ENCODE data around the gene PLA2G5. TPM values are rescaled to one million over a fixed set of nuclear protein-coding genes. Genes with fewer than 3 reads are reported as not detected.

PLA2G5 gene
- total RNA-seq, 1 experiment from 2014 or later = not detected

- Mint-ChIP-seq H3K27ac (ENCODE audit: unreplicated experiment) (no peak within 1 kb of the TSS), H3K9me3 (ENCODE audit: unreplicated experiment) (no peaks in the 10 kb centered on the region), H3K36me3 (ENCODE audit: insufficient read depth, unreplicated experiment) (no peaks in the 10 kb centered on the region), H3K4me1 (ENCODE audit: low read depth, unreplicated experiment) (no peaks in the 10 kb centered on the region), H3K27me3 (ENCODE audit: insufficient read depth, unreplicated experiment) (no peaks in the 10 kb centered on the region), H3K4me3 (ENCODE audit: unreplicated experiment) (no peak within 1 kb of the TSS)
- no TSS peak for BruUV-seq (replicated peaks)
- DNase-seq = no peak
- no peaks in the 10 kb centered on the region for H3K36me3 ChIP-seq (ENCODE audit: control insufficient read depth, insufficient read depth, low read length)
- H3K27me3 ChIP-seq (replicated peaks; ENCODE audit: control insufficient read depth, insufficient read depth, low read length) = no peaks in the 10 kb centered on the region
- no peak within 1 kb of the TSS for H3K4me3 ChIP-seq (ENCODE audit: low read depth, low read length)
- intact Hi-C loops (cut with micrococcal nuclease; ENCODE audit: unreplicated experiment) = no loop called here
- no peaks in the 10 kb centered on the region for H3K9me3 ChIP-seq
- CTCF ChIA-PET = no interaction called here
- POLR2A ChIA-PET = no interaction called here
- TF ChIP-seq CTCF (IDR thresholded peaks at IDR 0.05; ENCODE audit: insufficient read depth in 1 of 2, low read depth in 1 of 2, low read length in 1 of 2, severe bottlenecking in 1 of 2, unreplicated experiment in 1 of 2) = no peak
- H3K4me1 ChIP-seq = no peaks in the 10 kb centered on the region
Observed at GRCh38 chr1:20138961-20139550, 69.1 kb downstream of the PLA2G5 start, which contains the start of gene PLA2G2F. Gene PLA2G2F, plus strand, starts transcription at chr1:20139323. Its CDS starts 105 bp downstream, at chr1:20139428.

GRCh38 chr1:20139776-20140612, 70.0 kb downstream of the PLA2G5 start:
- no peak overlapping the region for H3K4me3 Mint-ChIP-seq (ENCODE audit: unreplicated experiment)
- no peaks in the 10 kb centered on the region for H3K4me1 Mint-ChIP-seq (ENCODE audit: low read depth, unreplicated experiment)
- Histone ChIP-seq H3K36me3 (ENCODE audit: control insufficient read depth, insufficient read depth, low read length) (no peaks in the 10 kb centered on the region), H3K27me3 (replicated peaks; ENCODE audit: control insufficient read depth, insufficient read depth, low read length) (no peaks in the 10 kb centered on the region), H3K9me3 (no peaks in the 10 kb centered on the region), H3K4me3 (ENCODE audit: low read depth, low read length) (no peak overlapping the region), H3K4me1 (no peaks in the 10 kb centered on the region)
- H3K9me3 Mint-ChIP-seq (ENCODE audit: unreplicated experiment) = no peaks in the 10 kb centered on the region
- H3K27ac Mint-ChIP-seq (ENCODE audit: unreplicated experiment) = no peak overlapping the region
- ChIA-PET POLR2A (no interaction called here), CTCF (no interaction called here)
- TF ChIP-seq CTCF (IDR thresholded peaks at IDR 0.05; ENCODE audit: insufficient read depth in 1 of 2, low read depth in 1 of 2, low read length in 1 of 2, severe bottlenecking in 1 of 2, unreplicated experiment in 1 of 2) = no peak
- BruUV-seq (replicated peaks) = no TSS peak
- intact Hi-C loops (cut with micrococcal nuclease; ENCODE audit: unreplicated experiment) = no loop called here
- H3K36me3 Mint-ChIP-seq (ENCODE audit: insufficient read depth, unreplicated experiment) = no peaks in the 10 kb centered on the region
- no peak for DNase-seq
- no peaks in the 10 kb centered on the region for H3K27me3 Mint-ChIP-seq (ENCODE audit: insufficient read depth, unreplicated experiment)

GRCh38 chr1:20141001-20141400, 71.0 kb downstream of the PLA2G5 start:
- H3K9me3 Mint-ChIP-seq (ENCODE audit: unreplicated experiment) = no peaks in the 10 kb centered on the region
- Histone ChIP-seq H3K9me3 (no peaks in the 10 kb centered on the region), H3K4me1 (no peaks in the 10 kb centered on the region), H3K27me3 (replicated peaks; ENCODE audit: control insufficient read depth, insufficient read depth, low read length) (no peaks in the 10 kb centered on the region), H3K4me3 (ENCODE audit: low read depth, low read length) (no peak overlapping the region), H3K36me3 (ENCODE audit: control insufficient read depth, insufficient read depth, low read length) (no peaks in the 10 kb centered on the region)
- no peak overlapping the region for H3K4me3 Mint-ChIP-seq (ENCODE audit: unreplicated experiment)
- BruUV-seq (replicated peaks) = no TSS peak
- no peaks in the 10 kb centered on the region for H3K4me1 Mint-ChIP-seq (ENCODE audit: low read depth, unreplicated experiment)
- TF ChIP-seq CTCF (IDR thresholded peaks at IDR 0.05; ENCODE audit: insufficient read depth in 1 of 2, low read depth in 1 of 2, low read length in 1 of 2, severe bottlenecking in 1 of 2, unreplicated experiment in 1 of 2) = no peak
- ChIA-PET POLR2A (no interaction called here), CTCF (no interaction called here)
- DNase-seq = no peak
- no peaks in the 10 kb centered on the region for H3K27me3 Mint-ChIP-seq (ENCODE audit: insufficient read depth, unreplicated experiment)
- intact Hi-C loops (cut with micrococcal nuclease; ENCODE audit: unreplicated experiment) = no loop called here
- no peak overlapping the region for H3K27ac Mint-ChIP-seq (ENCODE audit: unreplicated experiment)
- H3K36me3 Mint-ChIP-seq (ENCODE audit: insufficient read depth, unreplicated experiment) = no peaks in the 10 kb centered on the region

Measured in Caco-2 (cell line).